Kidney epithelial cell (primary cell): Measurements from ENCODE around the gene HACE1. TPM values are rescaled to one million over a fixed set of nuclear protein-coding genes. Genes with fewer than 3 reads are reported as not detected.

ENCODE experiments used
- DNase-seq: peaks from one replicate; pipeline ENCODE4 v3.0.0-alpha.2; 2010; ENCODE audit warnings: low read depth
- H3K27me3 ChIP-seq: 2 replicates; pipeline ENCODE4 v1.6.0; 2011; ENCODE audit warnings: low read length; ENCODE audit not compliant: control insufficient read depth, insufficient read depth
- H3K36me3 ChIP-seq: 2 replicates; pipeline ENCODE4 v1.5.1; 2011; ENCODE audit warnings: low read length; ENCODE audit not compliant: control insufficient read depth, insufficient read depth
- H3K4me3 ChIP-seq: 2 replicates; pipeline ENCODE4 v1.5.1; 2011; ENCODE audit warnings: low read depth, mild to moderate bottlenecking, control low read depth, low read length
- CTCF ChIP-seq: IDR thresholded peaks from 2 replicates; pipeline ENCODE4 v1.5.1; 2011; ENCODE audit warnings: mild to moderate bottlenecking, moderate library complexity, low read length, control low read depth, inconsistent platforms; ENCODE audit not compliant: insufficient read depth, poor library complexity, severe bottlenecking
- total RNA-seq: library from RNA; depleted of rRNA; stranded (reverse); fragments of >200 nt; gene quantifications from 2 replicates; pipeline ENCODE4 v1.2.3, GENCODE V29; 2015

The HACE1 gene
- total RNA-seq, 1 donor from 2014 or later = 18.9 TPM

GRCh38 chr6:104684911-104685415, 174.8 kb downstream of the HACE1 start:
- H3K27me3 ChIP-seq = no peaks in the 10 kb centered on the region
- DNase-seq = no peak

GRCh38 chr6:104683809-104684208, 175.9 kb downstream of the HACE1 start:
- TF ChIP-seq CTCF = no peak
- H3K4me3 ChIP-seq = no peak overlapping the region
- DNase-seq = no peak
- H3K27me3 ChIP-seq = no peaks in the 10 kb centered on the region
- H3K36me3 ChIP-seq = no peaks in the 10 kb centered on the region

More at GRCh38 chr6:104684911-104685415, 174.8 kb downstream of the HACE1 start:
- TF ChIP-seq CTCF = no peak
- no peaks in the 10 kb centered on the region for H3K36me3 ChIP-seq
- H3K4me3 ChIP-seq = no peak overlapping the region

GRCh38 chr6:104682722-104683643, 176.7 kb downstream of the HACE1 start:
- H3K36me3 ChIP-seq = no peaks in the 10 kb centered on the region
- no peak overlapping the region for H3K4me3 ChIP-seq
- TF ChIP-seq CTCF = peak; percentile 90
- no peak for DNase-seq
- no peaks in the 10 kb centered on the region for H3K27me3 ChIP-seq

GRCh38 chr6:104680539-104680938, 179.2 kb downstream of the HACE1 start:
- H3K36me3 ChIP-seq = no peaks in the 10 kb centered on the region
- H3K4me3 ChIP-seq = no peak overlapping the region
- TF ChIP-seq CTCF = no peak
- no peak for DNase-seq
- no peaks in the 10 kb centered on the region for H3K27me3 ChIP-seq

- DNase-seq = no peak
- H3K27me3 ChIP-seq = no peaks in the 10 kb centered on the region
- no peak for TF ChIP-seq CTCF
- H3K4me3 ChIP-seq = no peak overlapping the region
- no peaks in the 10 kb centered on the region for H3K36me3 ChIP-seq
These were observed 179.7 kb downstream of the HACE1 start for GRCh38 chr6:104679971-104680370.

Other genes starting within 250 kb of the HACE1 start
- gene LIN28B, start 97.2 kb upstream of the HACE1 start, total RNA-seq = 0.07 and 0.92 TPM in 2 replicates